Small intestine (tissue), 7 donors: Measurements from ENCODE around the gene TPD52L2. TPM values are rescaled to one million over a fixed set of nuclear protein-coding genes. Genes with fewer than 3 reads are reported as not detected.
A peak's percentile ranks its signal among the peaks of the same experiment; 100 is the strongest.
"Not testable (repeated sequence)": the region's sequence is repeated elsewhere in the genome, so short reads cannot be mapped to it uniquely, and the experiment has no call there.

Experiments used
- DNase-seq, 2 donors: peaks; one replicate each; pipeline versions ENCODE4 v3.0.0 to v3.0.0-alpha.2; 2013
- FAIRE-seq: peaks from 2 replicates; lab custom pipeline; 2012; peaks lifted over from hg19 to GRCh38; lab: Jason Lieb, UNC
- H3K27ac ChIP-seq, 3 donors: one replicate each; pipeline ENCODE4 v1.5.1; 2013; ENCODE audit warnings: low read length in 2 of 3, mild to moderate bottlenecking in 2 of 3, control low read depth in 1 of 3, inconsistent platforms in 1 of 3, low read depth in 1 of 3, moderate library complexity in 1 of 3
- H3K27me3 ChIP-seq, 3 donors: one replicate each; pipeline ENCODE4 v1.6.1; 2013; ENCODE audit warnings: low read length in 3 of 3, inconsistent platforms in 1 of 3; ENCODE audit not compliant: control insufficient read depth in 3 of 3, insufficient read depth in 3 of 3
- H3K36me3 ChIP-seq, 3 donors: one replicate each; pipeline ENCODE4 v1.6.1; 2013; ENCODE audit warnings: low read length in 3 of 3, inconsistent platforms in 1 of 3, low read depth in 1 of 3, mild to moderate bottlenecking in 1 of 3, moderate library complexity in 1 of 3; ENCODE audit not compliant: control insufficient read depth in 3 of 3, insufficient read depth in 2 of 3
- H3K4me1 ChIP-seq, 3 donors: one replicate each; pipeline ENCODE4 v1.6.1; 2013; ENCODE audit warnings: low read length in 2 of 3, inconsistent platforms in 1 of 3, low read depth in 1 of 3, mild to moderate bottlenecking in 1 of 3, moderate library complexity in 1 of 3; ENCODE audit not compliant: control insufficient read depth in 3 of 3, insufficient read depth in 2 of 3
- H3K4me3 ChIP-seq, 3 donors: one replicate each; pipeline ENCODE4 v1.5.1; 2013; ENCODE audit warnings: low read length in 3 of 3, control low read depth in 1 of 3, inconsistent platforms in 1 of 3, low read depth in 1 of 3, mild to moderate bottlenecking in 1 of 3, moderate library complexity in 1 of 3
- H3K9me3 ChIP-seq, 2 donors: one replicate each; pipeline ENCODE4 v1.6.1; 2013; ENCODE audit warnings: low read depth in 1 of 2, low read length in 1 of 2; ENCODE audit not compliant: control insufficient read depth in 2 of 2, insufficient read depth in 1 of 2
- WGBS, 3 donors: extraction: QIAGEN DNeasy Blood & Tissue Kit; methylation state at CpG; one replicate each; pipeline ENCODE4 v1.1.7; 2013; 5-methylcytosine and 5-hydroxymethylcytosine counted together
- polyA plus RNA-seq, 4 donors: library from polyadenylated mRNA; stranded (reverse) in 3 of 4; unstranded in 1 of 4; fragments of 200-250 nt in 3 of 4; fragments of 120-200 nt in 1 of 4; gene quantifications; one replicate each; pipeline versions ENCODE4 v1.2.1 to v1.2.3, GENCODE V29; 2013
- donor health status: healthy with polysubstance abuse.
- donor health status: control.
- donor health status: control.
- donor health status: Bipolar disorder and iron deficiency.
- donor health status: healthy.

Gene TPD52L2
- polyA plus RNA-seq, 4 donors, result 65.6 to 87.7 (median 70.0) TPM

DNA sequence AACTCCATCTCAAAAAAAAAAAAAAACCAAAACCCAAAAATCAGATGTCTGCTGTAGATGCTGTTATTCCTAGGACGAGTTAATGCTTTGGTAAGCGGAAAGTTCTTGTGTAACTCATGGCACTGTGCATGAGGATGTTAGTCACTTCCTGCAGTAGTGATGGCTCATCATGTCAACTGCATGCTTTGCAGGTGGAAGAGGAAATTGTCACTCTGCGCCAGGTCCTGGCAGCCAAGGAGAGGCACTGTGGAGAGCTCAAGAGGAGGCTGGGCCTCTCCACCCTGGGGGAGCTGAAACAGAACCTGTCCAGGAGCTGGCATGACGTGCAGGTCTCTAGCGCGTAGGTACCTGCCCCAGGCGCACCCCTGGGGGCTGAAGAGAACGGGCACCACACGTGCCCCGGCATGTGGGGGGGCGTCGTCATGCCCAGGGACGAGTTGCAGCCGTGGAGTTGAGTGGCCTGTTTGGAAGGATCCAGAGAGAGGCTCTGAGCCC is 8.5 kb downstream of the TPD52L2 start:
- 82 to 93% (median 91%) methylated on average over 14 of the region's 14 CpGs for WGBS, 3 donors
- FAIRE-seq, result no peak
- H3K36me3 ChIP-seq, result peaks cover 16 to 86% (median 35%) of the 10 kb centered on the region in 3 donors

DNA sequence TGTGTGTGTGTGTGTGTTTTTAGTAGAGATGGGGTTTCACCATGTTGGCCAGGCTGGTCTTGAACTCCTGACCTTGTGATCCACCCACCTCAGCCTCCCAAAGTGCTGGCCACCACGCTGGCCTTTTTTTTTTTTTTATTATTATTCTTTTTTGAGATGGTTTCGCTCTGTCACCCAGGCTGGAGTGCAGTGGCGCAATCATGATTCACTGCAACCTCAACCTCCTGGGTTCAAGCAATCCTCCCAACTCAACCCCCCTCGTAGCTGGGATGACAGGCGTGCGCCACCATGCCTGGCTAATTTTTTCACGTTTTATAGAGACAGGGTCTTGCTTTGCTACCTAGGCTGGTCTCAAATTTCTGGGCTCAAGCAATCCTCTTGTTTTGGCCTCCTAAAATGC is 9.2 kb downstream of the TPD52L2 start:
- not testable (repeated sequence) for H3K4me3 ChIP-seq, H3K27ac ChIP-seq, H3K4me1 ChIP-seq, H3K9me3 ChIP-seq, H3K27me3 ChIP-seq, FAIRE-seq, DNase-seq
- H3K36me3 ChIP-seq, result peaks cover 15 to 86% (median 35%) of the 10 kb centered on the region in 3 donors
- 90 to 98% (median 97%) methylated on average over 6 to 7 of the region's 7 CpGs for WGBS, 3 donors

More for the DNA sequence above, 8.5 kb downstream of the TPD52L2 start:
- Histone ChIP-seq H3K4me3 (no peak overlapping the region), H3K4me1 (no peaks in the 10 kb centered on the region), H3K9me3 (no peaks in the 10 kb centered on the region), H3K27me3 (no peaks in the 10 kb centered on the region), H3K27ac (peak overlapping the region in 1 of 3 donors; percentile 58)
- DNase-seq, result no peak

DNA sequence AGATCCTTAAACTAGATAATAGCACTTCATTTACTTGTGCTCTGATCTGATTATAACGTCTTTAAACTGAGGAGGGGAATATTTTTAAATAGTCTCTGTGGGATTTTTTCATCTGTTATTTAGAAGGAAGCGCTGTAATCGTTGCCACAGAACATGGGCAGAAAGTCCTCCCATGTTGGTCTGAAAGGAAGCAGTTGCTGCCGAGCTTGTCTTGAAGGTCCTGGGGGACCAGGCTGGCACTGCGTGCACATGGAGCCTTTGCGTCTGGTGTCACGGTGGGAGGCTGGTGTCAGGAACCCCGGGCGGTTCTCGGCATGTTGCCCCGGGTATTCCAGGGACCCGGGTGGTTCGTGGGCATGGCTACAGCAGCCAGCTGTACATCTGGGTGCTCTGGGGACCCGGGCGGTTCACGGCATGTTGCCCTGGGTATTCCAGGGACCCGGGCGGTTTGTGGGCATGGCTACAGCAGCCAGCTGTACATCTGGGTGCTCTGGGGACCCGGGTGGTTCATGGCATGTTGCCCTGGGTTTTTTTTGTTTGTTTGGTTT is 11.5 kb downstream of the TPD52L2 start:
- 90 to 94% (median 93%) methylated on average over 19 of the region's 19 CpGs for WGBS, 3 donors
- no peak for FAIRE-seq

DNA sequence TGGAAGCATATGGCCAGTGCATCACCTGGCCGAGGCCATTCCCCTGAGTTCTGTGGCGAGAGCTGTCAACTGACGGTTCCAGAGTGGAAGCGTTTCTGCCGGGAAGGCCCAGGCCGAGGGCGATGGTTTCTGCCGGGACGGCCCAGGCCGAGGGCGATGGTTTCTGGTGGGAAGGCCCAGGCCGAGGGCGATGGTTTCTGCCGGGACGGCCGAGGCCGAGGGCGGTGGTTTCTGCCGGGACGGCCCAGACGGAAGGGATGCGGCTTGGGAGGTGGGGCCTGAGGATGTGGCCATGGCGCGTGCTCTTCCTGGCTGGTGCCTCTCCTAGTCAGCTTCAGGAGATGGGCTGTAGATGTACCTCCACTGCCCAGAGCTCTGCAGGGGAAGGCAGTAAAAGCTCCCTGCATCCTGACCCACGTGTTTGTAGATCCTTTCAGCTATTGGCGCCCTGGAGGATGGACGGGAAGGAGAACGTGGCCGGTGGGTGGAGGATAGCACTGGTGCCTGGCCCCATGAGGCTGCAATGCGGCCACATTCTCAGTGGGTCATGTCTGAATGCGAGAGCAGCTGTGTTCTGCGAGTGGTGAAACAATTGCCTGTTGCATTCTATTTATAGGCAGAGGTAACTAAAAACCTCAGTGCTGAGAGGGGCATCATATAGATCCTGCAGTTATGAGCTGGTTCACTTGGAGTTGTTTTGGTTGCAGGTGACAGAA is 12.8 kb downstream of the TPD52L2 start:
- WGBS, 3 donors, result 93 to 94% (median 93%) methylated on average over 32 of the region's 32 CpGs
- no peak for DNase-seq
- no peaks in the 10 kb centered on the region for H3K27me3 ChIP-seq
- H3K27ac ChIP-seq, result no peak overlapping the region
- peaks cover 13 to 85% (median 26%) of the 10 kb centered on the region in 3 donors for H3K36me3 ChIP-seq
- no peaks in the 10 kb centered on the region for H3K9me3 ChIP-seq
- H3K4me1 ChIP-seq, result peaks cover 0 to 4% (median 0%) of the 10 kb centered on the region in 3 donors
- FAIRE-seq, result no peak
- H3K4me3 ChIP-seq, result no peak overlapping the region

More for the DNA sequence above, 11.5 kb downstream of the TPD52L2 start:
- Histone ChIP-seq H3K27ac (no peak overlapping the region), H3K27me3 (no peaks in the 10 kb centered on the region), H3K4me3 (no peak overlapping the region), H3K36me3 (peaks cover 13 to 78% (median 28%) of the 10 kb centered on the region in 3 donors), H3K4me1 (no peaks in the 10 kb centered on the region), H3K9me3 (no peaks in the 10 kb centered on the region)
- DNase-seq, result no peak

DNA sequence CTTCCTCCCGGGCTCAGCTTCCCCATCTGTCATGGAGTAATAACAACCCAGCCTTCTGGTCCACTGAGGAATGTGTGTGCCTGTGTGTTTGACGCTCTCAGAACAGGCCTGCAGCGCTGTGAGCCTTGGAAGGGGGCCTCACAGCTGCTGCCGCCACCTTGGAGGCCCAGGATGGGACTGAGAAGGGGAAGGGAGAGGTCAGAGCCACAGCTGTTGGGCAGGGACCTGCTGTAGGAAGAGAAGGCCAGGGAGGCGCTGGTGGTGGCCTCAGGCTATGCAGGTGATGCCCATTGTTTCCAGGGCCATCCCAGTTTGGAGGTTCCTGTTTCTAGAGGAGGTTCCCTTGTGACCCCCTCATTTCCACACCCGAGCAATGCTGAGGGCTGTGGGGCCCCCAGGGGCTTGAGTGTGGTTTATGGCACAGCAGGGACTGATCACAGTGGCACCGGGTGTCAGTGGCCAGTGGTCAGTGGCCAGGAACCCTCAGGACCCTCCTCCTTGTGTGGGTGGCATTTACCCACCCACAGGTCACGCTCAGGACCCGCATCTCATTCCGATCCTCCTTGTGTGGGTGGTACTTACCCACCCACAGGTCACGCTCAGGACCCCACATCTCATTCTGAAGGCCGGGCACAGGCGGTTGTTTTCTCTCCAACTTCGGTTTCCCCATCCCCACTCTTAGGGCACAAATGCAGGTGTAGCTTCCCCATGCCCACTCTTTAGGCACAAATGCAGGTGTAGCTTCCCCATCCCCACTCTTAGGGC is 14.0 kb downstream of the TPD52L2 start:
- peaks cover 0 to 4% (median 0%) of the 10 kb centered on the region in 3 donors for H3K4me1 ChIP-seq
- FAIRE-seq (no peak), DNase-seq (no peak)
- no peak overlapping the region for H3K27ac ChIP-seq
- no peaks in the 10 kb centered on the region for H3K27me3 ChIP-seq
- H3K4me3 ChIP-seq, result no peak overlapping the region
- WGBS, 3 donors, result 90 to 95% (median 91%) methylated on average over 14 of the region's 14 CpGs
- peaks cover 12 to 86% (median 30%) of the 10 kb centered on the region in 3 donors for H3K36me3 ChIP-seq
- no peaks in the 10 kb centered on the region for H3K9me3 ChIP-seq

DNA sequence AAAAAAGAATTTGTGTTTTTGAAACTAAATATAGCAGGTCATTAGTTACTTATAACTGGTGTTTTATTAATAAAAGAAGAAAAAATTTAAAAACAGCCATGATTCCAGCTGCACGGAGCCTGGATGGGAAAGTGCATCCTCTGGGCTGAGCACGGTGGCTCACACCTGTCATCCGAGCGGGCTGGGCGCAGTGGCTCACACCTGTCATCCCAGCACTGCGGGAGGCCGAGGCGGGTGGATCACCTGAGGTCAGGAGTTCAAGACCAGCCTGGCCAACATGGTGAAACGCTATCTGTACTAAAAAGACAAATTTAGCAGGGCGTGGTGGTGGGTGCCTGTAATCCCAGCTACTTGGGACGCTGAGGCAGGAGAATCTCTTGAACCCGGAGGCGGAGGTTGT is 15.8 kb downstream of the TPD52L2 start:
- not testable (repeated sequence) for H3K4me3 ChIP-seq, H3K9me3 ChIP-seq, H3K4me1 ChIP-seq, FAIRE-seq, H3K27ac ChIP-seq, DNase-seq, H3K27me3 ChIP-seq
- 75 to 87% (median 75%) methylated on average over 13 of the region's 13 CpGs for WGBS, 3 donors
- H3K36me3 ChIP-seq, result peaks cover 5 to 86% (median 23%) of the 10 kb centered on the region in 3 donors

DNA sequence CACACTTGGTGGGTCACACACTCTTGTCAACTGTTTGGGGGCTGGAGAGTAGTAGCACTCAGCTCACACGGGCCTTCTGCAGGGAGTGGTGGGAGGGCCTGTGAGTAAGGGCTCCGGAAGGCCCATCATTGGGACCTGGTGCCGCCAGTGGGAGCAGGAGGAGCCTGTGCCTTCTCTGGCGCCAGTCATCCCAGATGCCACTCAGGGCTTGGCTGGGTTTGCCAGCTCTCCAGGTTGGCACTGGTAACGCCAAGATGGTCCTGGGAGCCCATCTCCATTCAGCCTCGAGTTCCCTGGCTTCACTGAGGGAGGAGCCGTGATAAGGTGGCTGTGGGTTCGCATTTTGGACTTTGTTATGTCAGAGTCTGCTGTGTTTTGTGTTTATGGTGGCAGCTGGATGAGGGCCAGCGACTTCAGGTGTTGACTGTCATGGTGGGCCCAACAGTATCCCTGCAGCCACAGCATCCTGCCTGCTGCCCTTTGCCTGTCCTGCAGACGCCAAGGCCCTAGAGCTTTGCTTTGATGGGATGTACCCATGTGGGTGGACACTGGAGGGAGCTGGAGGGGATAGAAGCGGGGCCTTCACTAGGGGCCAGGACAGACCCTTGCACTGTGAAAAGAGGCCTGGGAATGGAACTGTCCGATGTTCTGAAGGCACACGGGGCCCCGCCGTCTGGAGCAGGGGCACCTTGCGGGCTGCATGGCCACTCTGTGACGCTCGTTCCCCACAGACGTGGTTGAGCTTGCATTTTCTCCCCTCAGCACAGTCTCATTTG is 16.6 kb downstream of the TPD52L2 start:
- WGBS, 3 donors, result 58 to 79% (median 66%) methylated on average over 18 to 19 of the region's 19 CpGs

More for the DNA sequence above, 16.6 kb downstream of the TPD52L2 start:
- H3K27me3 ChIP-seq, result no peaks in the 10 kb centered on the region
- H3K9me3 ChIP-seq, result no peaks in the 10 kb centered on the region
- no peak overlapping the region for H3K27ac ChIP-seq
- no peak overlapping the region for H3K4me3 ChIP-seq
- FAIRE-seq (no peak), DNase-seq (peak; percentile 33 to 84)
- H3K36me3 ChIP-seq, result peaks cover 7 to 83% (median 23%) of the 10 kb centered on the region in 3 donors
- H3K4me1 ChIP-seq, result peaks cover 0 to 4% (median 0%) of the 10 kb centered on the region in 3 donors
